ENCODE results near the gene OR11G2. TPM values are rescaled to one million over a fixed set of nuclear protein-coding genes. Genes with fewer than 3 reads are reported as not detected.

Gene OR11G2
- total and polyA plus RNA-seq, 2 of the 8 experiments (the other 6 are each of a cell fraction or from before 2014, with no cell fraction given) = not detected

- H3K23ac ChIP-seq (ENCODE audit: insufficient read length) = no peak overlapping the region
- no peaks in the 10 kb centered on the region for H3K79me1 ChIP-seq (ENCODE audit: low read depth, low read length)
- no peaks in the 10 kb centered on the region for H4K20me1 ChIP-seq (replicated peaks in 1 of 2; ENCODE audit: control insufficient read depth in 1 of 2, insufficient read depth in 2 of 2, low read length in 2 of 2)
- H2BK20ac ChIP-seq (ENCODE audit: low read length) = no peak overlapping the region
- no peak overlapping the region for H4K8ac ChIP-seq (ENCODE audit: extremely low read depth, insufficient read depth, low read length)
- POLR2A ChIA-PET (ENCODE audit: partially characterized antibody) = no interaction called here
- no peak overlapping the region for H3K27ac ChIP-seq (ENCODE audit: low read depth, low read length)
- peaks cover 53 to 73% of the 10 kb centered on the region in 2 experiments for H3K9me3 ChIP-seq (ENCODE audit: insufficient read depth in 2 of 2, low read depth in 1 of 2, low read length in 1 of 2)
- no peak overlapping the region for H3K9ac ChIP-seq (replicated peaks in 1 of 4; ENCODE audit: extremely low read depth in 1 of 4, low read depth in 3 of 4, low read length in 3 of 4)
- no peak overlapping the region for H3K4ac ChIP-seq (replicated peaks; ENCODE audit: insufficient read length, low read depth, low read length)
- FAIRE-seq (no peak), DNase-seq (ENCODE audit: low read depth in 1 of 2, low spot score in 2 of 2) (no peak)
- no peak overlapping the region for H4K5ac ChIP-seq (ENCODE audit: insufficient read length, low read depth, low read length)
- no peak overlapping the region for H3K4me3 ChIP-seq (ENCODE audit: extremely low read depth in 1 of 4, insufficient read depth in 2 of 4, low read depth in 3 of 4, low read length in 4 of 4)
- no peak overlapping the region for H2BK15ac ChIP-seq (ENCODE audit: low read length)
- TF ChIP-seq RNF2 (IDR thresholded peaks at IDR 0.05; ENCODE audit: borderline replicate concordance, low read depth, low read length, missing control alignments, poor library complexity, severe bottlenecking) = no peak
- TF ChIP-seq E2F6 (IDR thresholded peaks at IDR 0.05) = no peak
- TF ChIP-seq SP4 (IDR thresholded peaks at IDR 0.05; ENCODE audit: low read length) = no peak
- no peak for TF ChIP-seq ZNF274 (IDR thresholded peaks at IDR 0.05; ENCODE audit: borderline replicate concordance, extremely low read depth, low read length)
- no peak for TF ChIP-seq RBBP5 (IDR thresholded peaks at IDR 0.05; ENCODE audit: borderline replicate concordance, low read depth, low read length)
- TF ChIP-seq POU5F1 (IDR thresholded peaks at IDR 0.05; ENCODE audit: low read depth, low read length) = no peak
- no peak for TF ChIP-seq TBP (IDR thresholded peaks at IDR 0.05; ENCODE audit: low read depth, low read length)
- no peak overlapping the region for H2BK12ac ChIP-seq (ENCODE audit: low read depth, low read length)
- H4K91ac ChIP-seq (replicated peaks; ENCODE audit: insufficient read length, low read length) = no peak overlapping the region
- H3K4me2 ChIP-seq (ENCODE audit: insufficient read depth in 1 of 2, low read depth in 2 of 2, low read length in 2 of 2) = no peak overlapping the region
- no peak overlapping the region for H2AFZ ChIP-seq (ENCODE audit: low read length)
- H3K4me1 ChIP-seq (replicated peaks in 1 of 4; ENCODE audit: control insufficient read depth in 3 of 4, insufficient read depth in 4 of 4, low read length in 3 of 4) = no peaks in the 10 kb centered on the region
- no peak overlapping the region for H3K56ac ChIP-seq (replicated peaks; ENCODE audit: insufficient read length, low read depth, low read length)
- CTCF ChIA-PET (ENCODE audit: partially characterized antibody) = no interaction called here
- H3K14ac ChIP-seq (ENCODE audit: insufficient read length) = no peak overlapping the region
- H3K27me3 ChIP-seq (replicated peaks in 1 of 4; ENCODE audit: control insufficient read depth in 3 of 4, extremely low read depth in 1 of 4, insufficient read depth in 3 of 4, low read length in 3 of 4) = no peaks in the 10 kb centered on the region
- H3K79me2 ChIP-seq (ENCODE audit: control insufficient read depth in 1 of 2, insufficient read depth in 2 of 2, low read length in 2 of 2) = no peaks in the 10 kb centered on the region
- no peaks in the 10 kb centered on the region for H3K23me2 ChIP-seq (ENCODE audit: low read depth, low read length)
- H2AK5ac ChIP-seq (ENCODE audit: low read depth, low read length) = no peak overlapping the region
- no peak overlapping the region for H2BK120ac ChIP-seq (replicated peaks; ENCODE audit: low read depth, low read length)
- no peak overlapping the region for H2BK5ac ChIP-seq (ENCODE audit: low read depth, low read length)
- no peaks in the 10 kb centered on the region for H3K36me3 ChIP-seq (ENCODE audit: control insufficient read depth in 2 of 4, insufficient read depth in 4 of 4, low read length in 3 of 4)
- H3K18ac ChIP-seq (ENCODE audit: extremely low read depth, low read length) = no peak overlapping the region
Observed at GRCh38 chr14:20194101-20194500, 3.4 kb downstream of the OR11G2 start.
